ENCODE data around the gene OR10H3.
"Not testable (repeated sequence)": the region's sequence is repeated elsewhere in the genome, so short reads cannot be mapped to it uniquely, and the experiment has no call there.

OR10H3 gene, protein sequence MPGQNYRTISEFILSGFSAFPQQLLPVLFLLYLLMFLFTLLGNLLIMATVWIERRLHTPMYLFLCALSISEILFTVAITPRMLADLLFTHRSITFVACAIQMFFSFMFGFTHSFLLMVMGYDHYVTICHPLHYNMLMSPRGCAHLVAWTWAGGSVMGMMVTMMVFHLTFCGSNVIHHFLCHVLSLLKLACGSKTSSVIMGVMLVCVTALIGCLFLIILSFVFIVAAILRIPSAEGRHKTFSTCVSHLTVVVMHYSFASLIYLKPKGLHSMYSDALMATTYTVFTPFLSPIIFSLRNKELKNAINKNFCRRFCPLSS

DNA sequence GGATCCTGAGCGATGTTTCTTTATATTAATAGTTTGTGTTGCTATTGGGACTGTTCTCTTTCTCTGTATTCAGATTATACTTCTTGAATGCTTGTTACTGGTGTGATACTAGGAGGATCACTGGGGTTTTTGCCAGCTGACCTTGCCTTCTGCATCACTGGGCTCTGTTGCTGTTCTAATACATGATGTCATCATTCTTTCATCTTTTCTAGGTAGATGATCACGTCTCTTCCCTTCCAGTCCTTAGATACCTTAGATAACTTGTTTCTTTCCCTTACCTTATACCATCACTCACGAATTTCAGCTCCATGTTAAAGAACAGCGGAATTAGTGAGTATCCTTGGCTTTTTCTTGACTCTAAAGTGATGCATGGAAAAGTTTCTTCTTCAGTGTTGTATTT, at the start of gene OR10H3:
Gene OR10H3, plus strand, starts transcription at position 264 of the 400 bp plus-strand sequence. CDS start 3,408 bp downstream, outside the sequence.
- no peak for DNase-seq

DNA sequence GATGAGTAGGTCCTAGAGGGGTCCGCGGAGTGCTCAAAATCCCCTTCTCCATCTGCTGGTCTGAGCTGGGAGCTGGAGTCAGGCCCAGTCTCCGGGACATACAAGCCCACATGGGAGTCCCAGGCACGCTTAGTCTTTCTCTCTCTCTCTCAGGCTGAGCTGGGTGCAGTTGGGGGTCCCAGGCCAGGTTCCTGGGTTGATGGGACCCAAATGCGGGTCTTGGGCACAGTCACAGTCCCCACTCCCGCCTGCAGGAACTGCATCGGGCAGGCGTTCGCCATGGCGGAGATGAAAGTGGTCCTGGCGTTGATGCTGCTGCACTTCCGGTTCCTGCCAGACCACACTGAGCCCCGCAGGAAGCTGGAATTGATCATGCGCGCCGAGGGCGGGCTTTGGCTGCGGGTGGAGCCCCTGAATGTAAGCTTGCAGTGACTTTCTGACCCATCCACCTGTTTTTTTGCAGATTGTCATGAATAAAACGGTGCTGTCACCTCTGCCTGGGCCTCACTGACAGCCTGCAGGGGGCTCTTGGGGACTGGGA, 41.1 kb upstream of the OR10H3 start:
- no peak for DNase-seq

DNA sequence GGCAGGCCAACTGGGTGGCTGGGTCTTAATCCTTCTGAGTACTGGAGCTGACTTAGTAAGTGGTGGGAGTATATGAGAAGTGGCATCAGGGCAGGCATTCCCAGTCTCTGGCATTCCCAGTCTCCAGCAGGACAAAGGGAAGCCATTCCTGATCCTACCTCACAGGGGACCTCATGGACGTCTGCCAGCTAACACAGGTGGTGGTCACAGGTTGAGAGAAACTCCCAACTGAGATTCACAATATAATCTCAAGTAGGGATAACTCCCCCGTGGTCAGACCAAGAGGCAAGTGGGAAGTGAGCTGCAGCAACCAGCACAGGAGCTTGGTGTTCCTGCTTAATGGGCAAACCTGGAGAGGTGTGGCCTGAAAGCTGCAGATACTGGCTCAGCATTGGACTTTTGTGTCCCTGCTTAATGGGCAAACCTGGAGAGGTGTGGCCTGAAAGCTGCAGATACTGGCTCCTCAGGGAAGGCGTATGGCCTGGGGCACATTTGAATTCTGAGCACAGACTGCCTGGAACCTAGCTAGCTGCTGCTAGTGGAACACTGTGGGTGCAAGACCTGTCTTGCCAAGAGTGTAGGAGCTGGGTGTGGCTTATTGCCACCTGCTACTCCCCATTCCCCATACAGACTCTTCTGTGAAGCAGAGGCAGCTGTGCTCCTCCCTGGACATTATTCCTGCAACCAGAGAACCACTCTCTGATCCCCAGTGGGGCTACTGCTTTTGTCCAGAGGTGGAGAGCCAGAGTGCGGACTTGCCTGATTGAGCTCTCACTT, 35.8 kb upstream of the OR10H3 start:
- no peak for DNase-seq

DNA sequence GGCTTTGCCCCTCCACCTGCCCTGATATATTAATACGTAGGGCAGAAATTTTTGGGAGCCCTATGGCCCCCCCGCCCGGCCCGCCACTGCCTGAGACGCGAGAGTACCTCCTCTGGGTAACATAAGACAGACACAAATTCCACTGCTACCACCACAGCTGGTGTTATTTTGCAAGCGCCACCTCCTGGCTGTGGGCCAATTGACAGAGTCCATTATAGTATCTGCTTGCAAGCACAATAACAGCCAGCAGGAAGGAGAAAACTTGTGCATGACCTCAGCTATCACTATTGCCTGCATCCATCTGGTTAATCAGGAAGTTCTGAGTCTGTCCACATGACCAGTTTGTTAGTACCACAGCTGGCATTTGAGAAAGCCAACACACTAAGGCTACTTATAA, 35.3 kb upstream of the OR10H3 start:
- no peak for DNase-seq

DNA sequence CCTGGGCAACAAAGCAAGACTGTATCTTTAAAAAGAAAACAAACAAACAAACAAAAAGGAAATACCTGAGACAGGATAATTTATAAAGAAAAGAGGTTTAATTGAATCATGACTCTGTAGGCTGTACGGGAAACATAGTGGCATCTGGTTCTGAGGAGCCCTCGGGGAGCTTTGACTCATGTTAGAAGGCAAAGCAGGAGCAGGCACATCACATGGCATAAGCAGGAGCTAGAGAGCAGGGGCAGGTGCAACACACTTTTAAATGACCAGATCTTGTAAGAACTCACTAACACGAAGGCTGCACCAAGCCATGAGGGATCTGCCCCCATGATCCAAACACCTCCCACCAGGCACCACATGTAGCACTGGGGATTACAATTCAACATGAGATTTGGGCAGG, 23.1 kb upstream of the OR10H3 start:
- no peak for DNase-seq

DNA sequence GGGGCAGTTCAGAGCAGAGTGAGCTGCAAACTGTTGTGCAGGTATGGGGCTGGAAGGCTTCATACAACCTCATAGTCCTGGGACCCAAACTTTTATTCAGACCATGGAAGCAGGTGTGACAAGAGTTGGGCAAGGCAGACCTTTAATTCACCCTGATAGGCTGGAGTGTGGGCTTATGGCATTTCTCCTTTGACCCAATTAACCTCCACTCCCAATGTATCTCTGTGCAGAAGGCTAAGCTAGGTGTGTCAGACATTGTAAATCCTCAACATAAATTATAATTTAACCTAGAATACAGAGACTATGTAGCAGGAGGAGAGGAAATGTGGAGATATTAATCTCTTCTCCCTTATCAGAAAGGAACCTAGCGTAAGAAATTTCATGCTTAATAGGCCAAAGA, 22.1 kb upstream of the OR10H3 start:
- no peak for DNase-seq

DNA sequence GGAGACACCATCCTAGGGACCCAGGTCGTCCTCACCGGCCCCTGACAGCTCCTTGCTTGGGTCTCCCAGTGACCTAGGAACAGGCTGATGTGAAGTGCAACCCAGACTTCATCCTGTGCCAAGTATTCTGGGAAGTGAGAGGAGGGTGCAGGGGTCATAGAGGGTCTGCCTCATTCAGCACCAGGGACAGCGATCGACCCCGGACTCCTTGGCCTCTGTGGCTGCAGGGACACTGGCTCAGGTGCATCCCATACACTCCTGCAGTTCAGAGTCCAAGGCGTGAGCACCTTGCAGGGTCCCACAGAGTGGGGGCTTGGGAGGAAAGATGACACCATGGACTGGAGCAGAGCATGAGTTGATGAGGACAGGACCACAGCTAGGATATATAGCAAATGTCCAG, 20.0 kb upstream of the OR10H3 start:
- DNase-seq: no peak

DNA sequence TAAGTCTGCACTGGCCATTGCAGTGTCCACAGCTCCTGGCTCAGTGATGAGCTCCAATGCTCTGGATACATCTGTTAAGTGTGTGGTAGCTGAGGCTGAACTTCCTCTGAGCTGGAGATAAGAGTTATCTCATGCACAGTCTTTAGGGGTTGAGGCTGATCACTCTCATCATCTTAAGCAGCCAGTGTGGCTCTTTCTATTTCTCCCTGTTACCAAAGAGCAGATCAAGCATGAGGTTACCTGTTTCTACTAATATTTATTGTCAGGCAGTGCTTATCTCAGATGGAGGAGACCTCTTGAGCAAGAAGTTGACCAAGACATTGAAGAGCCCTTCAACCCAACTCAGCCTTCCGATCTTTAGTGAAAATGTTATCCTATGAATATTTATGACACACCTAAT, 16.5 kb upstream of the OR10H3 start:
- no peak for DNase-seq

DNA sequence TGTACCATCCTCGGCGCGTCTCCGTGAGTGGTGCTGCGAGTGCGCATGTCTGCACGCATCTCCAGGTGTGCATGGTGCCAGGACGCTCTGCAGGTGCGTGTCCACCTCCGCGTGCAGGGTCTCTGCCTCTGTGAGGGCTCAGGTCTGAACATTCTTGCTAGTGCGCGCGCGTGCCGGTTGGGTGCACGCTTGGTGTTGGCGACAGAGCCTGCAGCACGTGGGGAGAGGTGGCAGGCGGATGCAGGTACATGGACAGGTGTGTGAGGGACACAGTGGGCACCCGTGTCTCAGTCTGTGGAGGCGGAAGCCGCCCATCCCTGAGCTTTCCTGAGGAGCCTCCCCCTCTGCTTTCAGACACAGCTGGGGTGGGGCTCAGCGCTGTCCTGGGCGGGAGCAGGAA, 14.8 kb upstream of the OR10H3 start:
- DNase-seq: no peak

DNA sequence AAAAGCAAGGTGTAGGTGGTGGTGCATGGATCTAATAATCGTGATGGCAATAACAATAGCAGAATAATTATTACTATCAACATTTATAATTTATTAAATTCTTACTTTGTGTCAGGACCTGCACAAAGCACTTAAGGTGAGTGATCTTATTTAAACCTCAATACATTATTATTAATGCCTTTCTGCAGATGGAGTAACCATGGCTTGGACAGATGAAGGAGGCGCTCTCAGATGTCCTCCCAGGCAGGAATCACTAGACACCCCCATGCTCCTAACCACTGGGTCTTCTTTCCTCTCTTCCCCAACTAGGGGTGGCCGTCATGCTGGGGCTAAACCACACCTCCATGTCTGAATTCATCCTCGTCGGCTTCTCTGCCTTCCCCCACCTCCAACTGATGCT, 10.1 kb upstream of the OR10H3 start, which contains the start of gene OR10H2:
Gene OR10H2, plus strand, starts transcription at position 301 of the 400 bp plus-strand sequence. Its CDS starts 20 bp downstream, at position 321.
- no peak for DNase-seq

DNA sequence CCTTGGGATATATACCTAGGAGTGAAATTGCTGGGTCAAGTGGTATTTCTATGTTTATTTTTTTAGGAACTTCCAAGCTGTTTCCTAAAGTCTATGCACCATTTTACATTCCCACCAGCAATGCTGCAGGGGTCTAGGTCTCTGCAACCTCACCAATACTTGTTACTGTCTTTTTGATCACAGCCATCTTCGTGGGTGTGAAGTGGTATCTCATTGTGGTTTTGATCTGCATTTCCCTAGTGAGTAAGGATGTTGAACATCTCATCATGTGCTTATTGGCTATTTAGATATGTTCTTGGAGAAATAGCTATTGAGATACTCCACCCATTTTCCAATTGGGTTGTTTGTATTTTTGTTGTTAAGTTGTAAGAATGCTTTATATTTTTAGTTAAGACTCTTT, 7.2 kb upstream of the OR10H3 start:
- DNase-seq: no peak

DNA sequence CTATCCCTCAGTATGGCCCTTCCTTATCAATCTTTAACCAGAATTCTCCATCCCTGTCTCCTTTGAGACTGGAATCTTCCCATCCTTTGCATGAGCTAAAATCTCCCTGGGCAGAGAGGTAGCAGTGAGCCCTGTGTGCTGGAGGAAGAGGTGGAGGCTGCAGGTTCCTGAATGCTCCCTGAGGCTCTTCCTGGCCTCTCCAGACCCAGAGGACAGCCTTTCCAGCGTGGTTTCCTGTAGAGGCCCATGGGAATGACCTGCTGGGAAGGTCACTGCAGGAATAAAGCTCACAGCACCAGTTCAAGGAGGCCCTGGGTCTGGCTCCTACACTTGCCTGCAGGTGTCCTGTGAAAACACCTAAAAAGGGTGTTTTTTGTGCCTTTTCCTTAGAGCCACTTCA, 5.4 kb upstream of the OR10H3 start:
- no peak for DNase-seq

DNA sequence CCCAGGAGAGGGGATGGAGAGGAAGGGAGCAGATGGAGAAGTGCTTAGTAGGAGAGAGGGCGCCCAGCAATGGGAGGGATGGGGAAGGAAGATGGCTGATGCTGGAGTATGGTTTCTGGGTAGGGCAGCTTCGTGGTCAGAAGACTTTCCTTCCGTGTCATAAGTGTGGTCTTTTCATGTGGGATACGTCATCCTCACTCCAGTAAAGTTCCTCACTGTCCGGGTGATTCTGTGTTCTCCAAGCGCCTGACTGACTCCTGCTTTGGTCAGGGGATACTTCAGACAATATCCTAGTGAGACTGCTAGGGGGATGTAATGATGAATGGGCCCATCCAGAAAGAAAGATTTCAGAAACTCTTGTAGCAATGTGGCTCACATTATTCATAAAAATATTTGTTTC, 3.9 kb upstream of the OR10H3 start:
- DNase-seq: no peak

DNA sequence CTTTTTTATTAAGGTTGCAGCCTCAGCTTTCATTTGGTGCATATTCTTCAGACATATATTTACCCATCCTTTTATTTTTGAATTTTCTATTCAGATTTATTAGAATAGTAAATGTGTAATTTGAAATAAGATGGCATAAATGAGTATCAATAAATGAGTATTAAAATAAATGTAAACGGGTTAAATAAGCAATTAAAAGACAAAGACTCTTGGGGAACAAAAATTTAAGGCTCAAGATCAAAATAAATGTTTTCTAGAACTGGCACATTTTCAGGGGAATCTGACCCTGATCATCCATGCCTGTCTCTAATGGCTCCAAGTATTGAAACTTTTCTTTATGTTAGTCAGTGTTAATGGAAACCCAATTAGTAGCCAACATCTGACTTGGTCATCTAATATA, 3.0 kb downstream of the OR10H3 start:
- no peak for DNase-seq

DNA sequence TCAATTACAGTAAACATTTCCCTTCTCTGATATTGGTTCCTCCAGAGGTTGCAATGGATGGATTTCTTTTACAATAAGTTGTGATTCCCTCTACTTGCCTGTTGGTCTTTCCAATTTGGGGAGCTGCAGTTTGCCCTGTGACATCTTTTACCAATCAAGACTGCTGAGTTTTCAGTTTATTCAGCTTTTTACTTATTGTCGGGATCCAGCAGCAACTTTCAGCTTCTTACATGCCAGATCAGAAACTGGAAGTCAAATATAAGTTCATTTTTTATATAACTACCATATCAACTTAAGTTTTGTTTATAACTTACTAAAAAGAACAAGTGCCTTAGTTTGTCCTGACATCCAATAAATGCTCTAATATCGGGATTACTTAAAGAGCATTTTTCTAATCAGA, 10.5 kb downstream of the OR10H3 start:
- DNase-seq: no peak

DNA sequence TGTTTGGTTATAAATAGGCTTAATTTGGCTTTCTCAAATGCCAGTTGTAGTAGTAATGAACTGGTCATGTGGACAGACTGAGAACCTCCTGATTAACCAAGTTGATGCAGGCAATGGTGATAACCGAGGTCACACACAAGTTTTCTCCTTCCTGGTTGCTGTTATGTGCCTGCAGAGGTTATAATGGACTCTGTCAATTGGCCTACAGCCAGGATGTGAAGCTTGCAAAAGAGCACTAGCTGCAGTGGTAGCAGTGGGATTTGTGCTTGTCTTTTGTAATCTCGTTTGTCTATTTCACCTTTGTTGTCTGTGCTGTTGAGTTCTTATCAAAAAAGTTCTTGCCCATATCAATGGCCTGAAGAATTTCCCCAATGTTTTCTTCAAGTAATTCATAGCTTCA, 20.6 kb downstream of the OR10H3 start:
- no peak for DNase-seq

DNA sequence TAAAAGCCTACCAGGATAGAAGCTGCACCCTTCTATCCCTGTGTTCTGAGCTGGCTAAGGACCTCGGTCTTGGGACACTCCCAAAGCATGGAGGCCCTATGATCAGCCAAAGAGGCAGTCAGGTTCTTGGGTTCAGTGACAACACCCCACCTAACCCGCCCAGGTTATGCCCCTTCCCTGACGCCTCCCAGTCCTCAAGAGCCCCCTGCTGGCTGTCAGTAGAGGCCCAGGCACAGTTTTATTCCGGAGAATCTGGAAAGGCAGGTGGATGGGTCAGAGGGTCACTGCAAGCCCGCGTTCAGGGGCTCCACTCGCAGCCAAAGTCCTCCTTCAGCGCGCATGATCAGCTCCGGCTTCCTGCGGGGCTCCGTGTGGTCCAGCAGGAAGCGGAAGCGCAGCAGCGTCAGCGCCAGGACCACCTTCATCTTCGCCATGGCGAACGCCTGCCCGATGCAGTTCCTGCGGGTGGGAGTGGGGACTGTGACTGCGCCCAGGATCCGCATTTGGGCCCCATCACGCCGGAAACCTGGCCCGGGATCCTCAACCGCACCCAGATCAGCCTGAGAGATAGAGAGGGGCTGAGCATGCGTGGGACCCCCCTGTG, 22.3 kb downstream of the OR10H3 start:
- DNase-seq: no peak

DNA sequence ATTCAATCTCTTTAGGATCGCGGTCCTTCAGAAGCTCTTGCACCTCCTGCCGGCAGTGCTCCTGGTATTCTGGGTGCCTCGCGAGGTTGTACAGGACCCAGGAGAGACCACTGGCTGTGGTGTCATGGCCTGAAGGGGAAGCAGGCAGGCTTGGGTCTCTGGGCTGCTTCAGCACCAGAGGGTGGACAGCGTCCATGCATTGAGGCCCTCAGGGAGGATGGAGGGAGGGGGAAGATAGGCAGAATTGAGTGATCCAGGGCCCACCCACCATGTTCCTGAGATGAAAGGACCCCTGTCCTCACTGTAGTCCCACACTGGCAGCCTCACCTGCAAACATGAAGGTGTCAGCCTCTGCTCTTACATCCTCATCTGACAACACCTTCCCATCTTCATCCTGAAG, 31.8 kb downstream of the OR10H3 start:
- DNase-seq: no peak

DNA sequence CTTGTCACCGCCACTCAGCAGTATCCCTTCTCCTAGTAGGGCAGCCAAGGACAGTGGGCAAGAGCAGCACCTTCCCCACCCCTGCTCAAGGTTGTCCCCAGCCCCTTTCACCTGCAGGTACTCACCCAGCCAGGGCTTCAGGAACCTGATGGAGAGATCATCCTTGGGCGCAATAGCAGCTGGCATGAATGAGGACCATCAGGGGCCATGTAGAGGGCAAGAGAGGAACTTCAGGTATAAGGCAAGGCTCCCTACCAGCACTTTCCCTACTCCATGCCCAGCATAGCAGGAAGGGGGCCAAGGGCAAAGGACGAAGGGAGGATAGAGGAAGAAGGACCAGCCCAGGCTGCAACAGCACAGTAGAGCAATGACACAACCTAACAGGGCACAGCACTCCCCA, 36.4 kb downstream of the OR10H3 start:
- not testable (repeated sequence) for DNase-seq

DNA sequence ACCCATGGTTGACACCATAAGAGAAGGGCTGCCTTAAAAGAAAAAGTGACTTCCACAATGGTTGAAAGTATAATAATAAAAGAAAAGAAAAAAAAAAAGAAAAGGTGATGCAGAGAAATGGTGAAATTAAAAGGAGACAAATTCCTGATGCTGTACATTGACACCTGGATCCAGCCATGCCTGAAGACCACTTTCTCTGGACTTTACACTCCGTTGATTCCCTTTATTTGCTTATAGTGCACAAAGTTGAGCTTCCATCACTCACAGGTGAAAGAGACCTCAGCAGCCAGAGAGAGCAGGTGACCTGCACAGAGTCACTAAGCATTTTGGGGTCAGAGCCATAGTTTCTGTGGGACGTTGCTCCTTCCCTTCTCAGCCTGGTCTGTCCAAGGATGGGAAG, 37.5 kb downstream of the OR10H3 start:
- DNase-seq: no peak

DNA sequence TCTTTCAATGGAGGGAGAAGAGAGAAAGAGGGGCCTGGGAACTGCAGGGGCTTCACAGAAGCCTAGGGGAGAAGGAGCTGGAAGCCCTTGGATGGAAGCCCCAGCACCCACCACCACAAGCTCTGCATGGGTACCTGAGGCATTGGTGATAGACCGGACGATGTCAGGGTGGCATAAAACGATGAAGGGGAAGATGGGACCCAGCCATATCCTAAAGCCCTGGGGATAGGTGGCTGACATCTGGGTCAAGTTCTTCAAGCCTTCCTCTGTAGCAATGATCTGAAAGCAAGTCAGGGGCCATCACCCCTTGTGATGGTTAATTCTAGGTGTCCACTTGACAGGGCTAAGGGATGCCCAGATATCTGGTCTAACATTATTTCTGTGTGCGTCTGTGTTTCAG, 38.5 kb downstream of the OR10H3 start:
- DNase-seq: no peak

DNA sequence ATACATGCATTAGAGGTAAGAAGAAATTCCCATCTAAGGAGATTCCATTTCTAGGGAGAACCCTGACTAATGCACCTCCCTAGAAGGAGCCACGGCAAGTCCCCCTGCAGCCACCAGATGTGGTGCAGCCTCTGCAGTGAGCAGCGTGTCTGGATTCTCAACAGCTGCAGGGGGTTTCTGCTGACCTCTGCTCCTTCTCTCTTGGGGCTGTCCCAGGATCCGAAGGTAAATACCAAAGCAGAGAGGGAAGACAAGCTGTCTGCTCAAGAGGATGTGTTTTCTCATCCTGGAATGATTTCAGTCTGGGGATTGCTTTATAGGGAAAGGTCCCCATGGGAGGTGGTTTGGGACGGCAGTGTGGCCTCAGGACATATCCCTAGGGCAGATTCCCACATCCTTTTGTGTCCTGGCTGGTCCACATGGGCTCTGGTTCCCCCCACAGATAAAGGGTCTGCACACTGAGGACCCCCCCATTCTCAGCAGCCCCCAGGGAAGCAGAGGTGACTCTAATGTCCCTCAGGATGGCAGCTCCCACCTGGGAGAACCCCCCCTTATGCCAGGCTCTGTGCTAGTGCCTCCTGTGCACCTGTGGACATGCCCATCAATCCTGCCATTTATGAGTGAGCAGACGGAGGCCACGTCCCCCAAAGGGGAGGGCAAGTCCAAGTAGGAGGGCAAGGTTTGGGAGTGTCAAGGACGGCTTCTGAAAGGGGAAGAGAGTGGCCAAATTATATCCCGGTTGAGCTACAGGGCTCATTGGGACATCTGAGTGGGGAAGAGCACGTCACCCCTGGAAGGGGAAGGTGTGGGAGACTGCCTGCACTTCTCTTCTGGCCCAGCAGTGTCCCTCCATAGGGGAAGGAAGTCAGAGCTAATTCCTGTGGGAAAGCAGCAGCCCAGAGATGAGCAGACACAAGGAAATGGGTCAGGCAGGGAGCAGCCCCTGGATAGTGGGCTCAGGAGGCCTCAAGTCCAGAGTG, 39.5 kb downstream of the OR10H3 start:
- no peak for DNase-seq

Data from cerebellar nuclear complex (tissue), 1 donor.